Stimulated activated CD8-positive, alpha-beta memory T cell treated with anti-CD3 and anti-CD28 coated beads, Interleukin-2, amount 100 ng/mL, for 48 hours (primary cell): ENCODE data around the gene SLC66A1.

Source experiments
- DNase-seq, 2 donors: peaks; one replicate each; pipeline ENCODE4 v3.0.0-alpha.2; 2020; ENCODE audit warnings: low read depth in 2 of 2

SLC66A1 gene

DNA sequence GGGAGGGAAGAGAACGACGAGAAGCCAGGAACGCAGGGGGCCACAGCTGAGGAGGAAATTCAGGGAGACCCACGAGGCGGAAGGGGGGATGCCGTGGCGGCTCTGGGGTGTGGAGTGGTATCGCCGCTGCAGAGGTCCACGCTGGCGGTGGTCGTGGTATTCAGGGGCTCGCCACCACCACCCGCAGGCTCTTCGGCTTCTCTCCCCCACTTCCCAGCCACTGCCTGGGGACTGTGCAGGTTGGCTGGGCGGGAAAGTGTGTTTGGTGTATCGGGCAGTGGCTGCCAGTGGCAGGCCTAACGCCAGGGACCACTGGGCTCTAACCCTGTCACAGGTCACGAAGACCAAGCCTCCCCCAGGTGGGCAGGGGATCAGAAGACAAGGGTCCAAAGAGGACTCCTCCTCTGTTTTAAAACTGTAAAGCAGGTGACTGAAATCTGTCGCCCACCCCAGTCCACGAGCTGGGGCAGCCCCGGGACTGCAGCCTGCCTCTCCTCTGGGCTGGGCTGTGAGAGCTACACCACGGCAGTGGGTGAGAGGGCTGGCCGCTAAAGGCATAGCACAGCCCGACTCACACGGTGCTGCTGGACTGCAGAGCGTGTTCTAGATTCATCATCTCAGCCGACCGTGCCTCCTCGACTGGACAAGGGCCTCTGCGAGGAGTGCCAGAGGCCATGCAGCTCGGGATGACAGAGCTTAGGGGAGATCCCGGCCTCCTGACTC is 30.9 kb downstream of the SLC66A1 start:
- no peak for DNase-seq

DNA sequence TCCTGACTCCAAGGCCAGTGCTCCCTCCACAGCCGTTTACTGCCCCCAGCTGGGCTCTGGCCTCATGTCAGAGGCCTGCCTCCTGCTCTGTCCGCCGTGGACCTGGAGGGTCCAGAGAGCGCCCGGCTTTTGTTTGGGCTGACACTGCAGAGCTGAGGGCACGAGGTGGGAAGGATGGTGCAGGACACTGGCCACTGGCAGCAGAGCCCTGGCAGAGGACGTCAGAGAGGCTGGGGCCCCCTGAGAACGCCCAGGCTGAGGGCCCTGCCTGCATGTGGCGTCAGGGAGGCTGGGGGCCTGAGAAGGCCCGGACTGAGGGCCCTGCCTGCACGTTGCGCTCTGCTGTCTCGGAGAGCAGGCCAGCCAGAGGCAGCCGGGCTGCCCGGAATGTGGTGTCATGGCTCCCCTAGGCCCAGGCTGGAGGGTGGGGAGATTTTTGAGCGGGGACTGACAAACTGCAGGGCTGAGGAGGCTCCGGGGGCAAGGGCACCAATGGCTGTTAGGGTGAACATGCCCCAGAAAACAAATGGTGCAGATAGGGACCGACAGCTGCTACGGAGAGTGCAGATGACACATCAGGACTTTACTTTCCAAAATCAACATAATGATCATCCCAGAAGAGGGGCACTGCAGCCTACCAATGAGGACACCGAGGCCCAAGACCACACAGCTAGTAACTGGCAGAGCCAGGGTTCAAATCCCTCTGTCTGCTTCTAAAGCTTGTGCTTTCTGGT is 31.7 kb downstream of the SLC66A1 start:
- DNase-seq: no peak

DNA sequence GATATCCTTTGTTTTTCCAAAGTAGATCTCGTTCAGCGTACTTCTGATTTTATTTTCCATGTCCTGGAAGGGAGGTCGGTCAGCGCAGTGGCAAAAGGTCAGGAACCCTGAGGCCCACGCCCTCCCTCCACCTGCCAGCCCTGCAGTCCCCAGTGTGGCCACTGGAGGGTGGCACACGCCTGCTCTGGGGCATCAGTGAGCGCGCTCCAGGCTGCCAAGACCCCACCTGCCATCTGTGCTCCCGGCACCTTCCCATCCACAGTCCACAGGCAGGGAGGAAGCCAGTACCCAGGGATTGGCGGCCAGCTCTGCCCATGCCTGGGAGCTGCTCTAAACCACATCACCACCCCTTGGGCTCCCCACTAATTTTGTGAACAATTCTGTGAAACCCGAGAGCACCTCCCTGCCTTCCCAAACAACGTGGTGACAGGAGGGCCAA is 32.3 kb downstream of the SLC66A1 start:
- peak; percentile 29 to 34 for DNase-seq

DNA sequence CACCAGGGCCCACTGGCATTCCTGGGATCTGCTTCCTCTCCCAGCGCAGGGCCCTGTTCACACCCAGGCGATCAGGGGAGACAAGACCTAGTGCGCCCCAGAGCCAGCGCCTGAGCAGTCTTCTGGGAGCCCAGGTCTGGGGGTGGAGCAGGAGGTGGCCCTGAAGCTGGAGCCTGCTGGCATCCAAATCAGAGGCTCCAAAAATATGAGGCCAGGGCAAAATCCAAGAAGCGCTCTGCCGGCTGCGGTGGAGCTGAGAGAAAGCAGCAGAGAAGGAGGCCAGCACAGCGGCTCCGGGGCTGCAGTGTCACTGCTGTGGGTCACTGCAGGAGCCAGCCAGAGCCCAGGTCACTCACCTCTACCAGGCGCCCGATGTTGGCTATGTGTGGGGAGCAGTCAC is 32.7 kb downstream of the SLC66A1 start:
- no peak for DNase-seq

DNA sequence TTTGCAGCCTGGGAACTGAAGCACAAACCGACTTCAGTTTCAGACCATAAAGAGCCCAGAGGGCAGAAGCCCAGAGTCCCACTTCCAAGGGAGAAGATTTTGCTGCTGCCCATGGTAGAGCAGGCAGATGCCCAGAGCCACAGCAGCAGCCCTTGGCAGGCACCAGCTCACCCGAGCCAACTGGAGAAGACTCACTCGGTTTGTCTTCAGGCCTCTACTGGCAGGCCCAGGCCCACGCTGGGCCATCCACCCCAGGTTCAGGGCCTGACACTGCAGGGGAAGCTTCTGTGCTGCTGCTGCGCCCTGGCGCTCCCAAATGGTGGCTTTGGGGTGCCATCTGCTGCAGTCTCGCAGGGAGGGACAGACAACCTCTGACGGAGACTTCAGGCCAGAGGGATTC is 33.3 kb downstream of the SLC66A1 start:
- no peak for DNase-seq

DNA sequence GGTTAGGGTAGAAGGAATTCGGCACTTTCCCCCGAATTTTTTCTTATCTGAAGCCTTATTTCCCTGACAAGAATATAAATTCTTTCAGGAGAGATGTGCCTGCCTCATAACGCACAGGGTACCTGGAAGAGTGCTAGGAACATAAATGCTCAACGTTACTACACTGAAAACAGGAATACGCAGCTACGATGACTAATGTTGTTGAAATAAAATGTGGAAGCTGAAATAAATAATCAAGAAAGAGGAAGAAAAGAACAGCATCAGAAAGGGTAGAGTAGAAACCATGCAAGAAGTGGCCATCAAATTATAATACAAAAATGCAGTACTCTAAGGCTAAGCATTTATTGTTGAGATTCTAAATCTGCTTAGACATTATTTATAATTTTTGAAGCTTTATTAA is 33.9 kb downstream of the SLC66A1 start:
- DNase-seq: no peak

DNA sequence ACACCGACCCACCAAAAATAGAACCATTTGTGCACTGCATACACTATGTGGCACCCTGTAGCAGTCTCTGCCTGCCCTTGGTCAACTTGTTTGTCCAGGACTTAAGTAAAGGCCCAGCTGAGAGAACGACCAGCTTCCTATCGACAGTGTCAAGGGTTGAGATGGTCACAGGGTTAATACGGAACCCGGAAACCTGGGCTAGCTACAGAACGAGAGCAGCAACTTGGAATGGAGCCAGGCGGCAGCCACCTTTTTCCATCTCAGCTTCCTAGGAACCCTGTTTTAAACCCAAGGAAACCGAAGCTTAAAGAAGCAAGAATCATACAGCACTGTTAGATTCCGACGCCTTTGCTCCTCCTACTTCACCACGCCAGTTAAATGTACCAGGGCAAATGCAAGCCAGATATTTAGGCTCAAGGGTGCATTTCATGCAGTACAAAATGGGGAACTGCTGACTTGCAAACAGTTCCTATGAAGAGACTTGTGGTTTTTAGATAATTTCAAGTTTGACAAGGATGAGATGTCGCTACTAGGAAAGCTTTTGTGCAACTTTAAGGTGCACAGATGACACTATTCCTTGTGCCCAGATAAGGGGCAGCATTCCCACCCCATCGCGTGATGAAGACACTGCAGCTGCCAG is 35.5 kb downstream of the SLC66A1 start:
- DNase-seq: no peak

DNA sequence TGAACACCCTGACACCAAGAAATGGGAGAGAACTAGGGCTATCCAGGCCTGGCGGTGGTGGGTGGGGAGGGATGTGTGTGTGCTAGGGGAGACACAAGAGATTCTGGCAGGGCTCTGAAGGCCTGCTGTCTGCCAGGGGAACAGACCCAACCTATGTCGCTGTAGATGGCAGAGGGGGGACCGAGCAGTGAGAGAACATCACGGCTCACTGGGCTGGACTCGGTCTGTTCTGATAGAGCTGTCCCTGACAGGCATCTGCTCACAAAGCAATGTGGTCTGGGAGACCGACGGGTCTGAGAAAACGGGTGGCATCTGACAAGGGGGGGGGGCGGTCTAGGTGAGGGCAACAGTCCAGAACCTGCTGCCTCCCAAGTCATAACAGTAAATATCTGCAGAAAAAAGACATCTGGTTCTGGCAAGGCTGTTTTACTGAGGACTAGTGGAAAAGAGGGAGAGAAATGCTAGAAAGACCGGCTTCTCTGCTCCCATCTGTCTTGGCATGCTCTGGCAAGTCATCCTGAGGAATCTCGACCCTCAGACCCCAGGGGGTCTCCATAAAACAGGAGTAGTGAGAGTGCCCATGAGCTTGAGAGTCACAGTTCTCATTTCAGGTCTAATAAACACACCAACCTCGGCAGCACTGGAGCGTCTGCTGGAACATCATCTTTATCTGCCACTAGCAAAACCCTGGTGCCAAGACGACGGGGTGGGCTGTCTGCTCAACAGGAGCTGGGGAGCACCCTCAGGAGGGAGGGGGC is 36.5 kb downstream of the SLC66A1 start:
- no peak for DNase-seq

DNA sequence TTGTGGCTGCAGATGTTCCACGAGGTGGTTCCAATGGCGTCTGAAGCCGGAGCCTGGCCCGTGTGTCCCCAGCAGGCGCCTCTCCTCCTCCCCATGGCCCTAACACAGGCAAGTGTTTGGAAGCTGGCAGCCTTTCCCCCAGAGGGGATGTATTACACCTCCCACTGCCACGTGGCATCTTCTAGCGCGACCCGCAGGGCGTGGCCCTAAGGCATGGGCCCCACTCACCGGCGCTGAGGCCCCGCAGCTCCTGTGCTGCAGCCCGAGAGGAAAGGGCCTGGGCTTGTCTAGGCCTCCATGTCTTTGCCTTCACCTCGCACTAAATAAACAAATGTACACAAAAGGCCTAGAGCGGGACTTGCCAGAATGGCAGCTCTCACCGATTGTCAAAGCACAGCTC is 37.9 kb downstream of the SLC66A1 start:
- DNase-seq: no peak

DNA sequence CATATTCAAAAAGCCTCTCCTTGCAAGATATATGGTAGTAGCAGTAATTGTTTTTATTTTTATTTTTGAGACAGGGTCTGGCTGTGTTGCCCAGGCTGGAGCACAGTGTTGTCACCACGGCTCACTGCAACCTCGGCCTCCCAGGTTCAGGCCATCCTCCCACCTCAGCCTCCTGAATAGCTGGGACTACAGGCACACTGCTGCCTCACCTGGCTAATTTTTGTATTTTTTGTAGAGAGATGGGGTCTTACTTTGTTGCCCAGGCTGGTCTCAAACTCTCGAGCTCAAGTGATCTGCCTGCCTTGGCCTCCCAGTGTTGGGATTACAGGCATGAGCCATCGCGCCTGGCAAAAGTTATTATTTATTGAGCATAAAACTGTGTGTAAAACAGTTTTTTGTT is 38.4 kb downstream of the SLC66A1 start:
- no peak for DNase-seq

DNA sequence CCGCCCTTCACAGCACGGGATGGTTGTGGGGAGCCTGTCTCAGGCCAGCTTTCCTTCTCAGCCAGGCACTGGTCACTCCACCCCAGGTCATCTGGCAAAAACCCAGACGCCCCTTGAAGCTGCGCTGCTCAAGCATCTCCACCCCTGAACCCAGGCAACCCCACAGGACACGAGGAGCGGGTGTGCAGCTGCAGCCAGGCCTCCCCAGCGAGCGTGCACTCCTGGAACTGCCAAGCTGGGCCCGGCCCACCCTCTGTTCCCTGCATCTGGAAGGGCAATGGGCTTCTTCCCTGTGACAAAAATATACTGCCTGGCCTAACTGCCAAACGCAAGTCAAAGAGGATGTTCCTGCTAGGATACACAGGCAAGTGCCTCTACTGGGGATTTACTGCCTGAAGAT is 39.7 kb downstream of the SLC66A1 start:
- DNase-seq: no peak

DNA sequence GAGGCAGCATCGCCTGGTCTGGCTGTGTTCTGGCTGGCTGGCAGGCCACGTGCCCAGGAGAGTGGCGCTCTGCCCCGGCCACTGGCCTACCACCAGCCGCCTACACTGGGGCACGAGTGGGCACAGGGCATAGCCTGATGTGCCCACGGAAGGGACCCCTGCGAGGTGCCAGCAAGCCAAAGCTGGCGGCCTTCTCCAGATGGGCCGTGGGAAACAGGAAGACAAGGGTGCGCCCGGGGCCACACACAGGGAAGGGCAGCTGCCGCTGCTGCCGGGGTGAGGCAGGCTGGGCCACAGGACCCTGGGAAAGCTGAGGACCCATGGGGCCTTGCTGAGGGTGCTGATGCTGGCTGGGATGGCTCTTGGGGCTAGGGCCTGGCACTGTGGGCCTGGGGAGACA is 40.7 kb downstream of the SLC66A1 start:
- no peak for DNase-seq

DNA sequence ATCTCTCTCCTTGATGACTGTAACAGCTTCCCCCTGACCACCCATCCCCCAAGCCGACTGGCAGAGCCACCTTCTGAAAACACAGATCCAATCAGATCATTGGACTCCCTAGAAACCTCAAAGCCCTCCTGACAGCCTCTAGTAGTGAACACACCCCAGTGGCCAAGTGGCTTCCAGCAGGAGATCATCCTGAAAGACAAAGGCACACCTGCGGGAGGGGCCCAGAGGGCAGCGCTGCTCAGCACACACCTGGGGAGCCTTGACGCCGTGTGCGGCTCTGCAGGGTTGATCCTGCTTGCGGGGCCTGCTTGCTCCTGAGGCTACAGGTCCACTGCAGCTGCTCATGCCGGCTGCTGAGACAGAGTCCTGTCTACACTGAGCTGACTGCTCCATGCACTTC is 41.5 kb downstream of the SLC66A1 start:
- no peak for DNase-seq

DNA sequence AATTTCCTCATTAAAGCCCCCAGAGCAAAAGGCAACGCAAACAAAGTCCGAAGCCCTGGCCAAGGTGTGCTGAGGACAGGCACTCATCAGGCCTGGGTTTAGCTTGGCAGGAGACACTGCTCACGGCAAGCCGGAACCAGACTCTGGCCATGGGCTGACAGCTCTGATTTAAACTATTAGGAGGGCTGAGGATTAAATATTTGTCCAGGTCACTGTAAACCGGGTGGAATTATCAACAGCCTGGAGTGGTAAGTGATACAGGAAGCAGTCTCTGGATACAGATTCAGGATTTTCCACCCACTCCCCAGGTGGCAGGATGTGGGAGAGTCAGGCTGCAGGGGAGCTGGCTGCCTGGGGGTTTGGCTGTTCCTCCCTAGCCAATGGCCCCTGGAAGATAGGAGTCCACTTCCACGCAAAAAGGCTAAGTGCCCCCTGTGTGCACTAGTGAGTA is 42.4 kb downstream of the SLC66A1 start:
- DNase-seq: no peak

DNA sequence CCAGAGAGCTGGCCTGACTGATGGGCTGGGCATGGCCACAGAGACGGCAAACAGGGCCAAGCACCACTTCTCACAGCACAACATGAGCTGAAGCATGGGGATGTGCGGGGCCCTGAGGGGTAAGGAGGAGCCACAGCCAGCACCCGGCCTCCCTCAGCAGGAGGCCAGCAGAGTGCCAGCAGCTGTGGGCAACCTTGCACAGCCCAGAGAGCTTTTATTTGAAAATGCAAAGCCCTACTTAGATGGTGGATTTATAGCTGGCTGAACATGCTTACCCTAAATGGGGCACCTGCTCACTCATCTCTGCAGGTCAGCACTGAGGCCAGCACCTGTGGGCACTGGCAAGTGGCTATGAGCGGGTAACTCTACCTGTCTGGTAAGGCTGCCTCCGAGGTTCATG is 44.1 kb downstream of the SLC66A1 start:
- no peak for DNase-seq

DNA sequence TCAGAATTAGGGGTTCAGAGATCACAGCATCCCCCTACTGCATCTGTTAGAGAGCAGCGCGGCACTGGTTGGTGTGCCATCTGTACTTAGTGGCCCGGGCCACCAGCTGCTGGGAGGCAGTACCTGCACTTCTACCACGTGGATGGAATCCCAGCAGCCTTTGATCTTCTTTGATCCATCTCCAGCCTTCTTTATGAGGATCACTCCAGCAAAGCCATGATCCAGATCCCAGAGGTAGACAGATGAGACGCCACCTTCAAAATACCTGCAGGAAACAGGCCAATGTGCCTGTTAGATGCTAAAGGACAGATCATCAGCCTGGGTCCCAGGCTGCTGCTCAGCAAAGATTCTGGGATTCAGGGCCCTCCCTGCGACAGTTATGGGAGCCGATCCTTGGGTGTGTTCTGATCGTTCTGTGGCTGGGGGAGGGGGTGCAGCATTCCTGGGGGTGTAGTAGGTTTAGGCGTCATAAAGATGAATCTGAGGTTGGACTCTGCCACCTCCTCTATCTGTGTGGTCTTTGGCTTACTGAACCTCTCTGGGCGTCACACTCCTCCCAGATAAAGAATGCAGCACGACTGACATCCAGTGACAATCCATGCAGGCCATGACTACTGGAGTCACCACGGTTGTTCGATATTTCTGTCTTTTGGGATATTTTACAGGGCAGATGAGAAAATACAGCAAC is 45.3 kb downstream of the SLC66A1 start:
- no peak for DNase-seq

DNA sequence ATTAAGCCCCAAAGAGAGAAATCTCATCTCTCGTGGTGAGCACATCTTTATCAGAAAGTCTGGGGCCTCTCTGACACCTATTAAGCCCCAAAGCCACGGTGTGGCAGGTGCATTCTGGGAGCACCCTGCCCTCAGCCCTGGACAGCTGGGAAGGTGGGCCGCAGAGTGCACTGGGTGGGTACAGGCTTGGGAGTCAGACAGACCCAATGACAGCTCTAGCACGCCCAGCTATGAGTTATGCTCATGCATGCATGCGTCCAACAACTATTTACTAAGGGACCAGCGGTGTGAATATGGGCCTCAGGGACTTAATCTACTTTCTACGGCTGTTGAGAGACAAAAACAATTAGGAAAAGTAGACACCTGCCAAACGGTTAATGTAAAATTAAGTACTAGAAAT is 46.6 kb downstream of the SLC66A1 start:
- DNase-seq: no peak

DNA sequence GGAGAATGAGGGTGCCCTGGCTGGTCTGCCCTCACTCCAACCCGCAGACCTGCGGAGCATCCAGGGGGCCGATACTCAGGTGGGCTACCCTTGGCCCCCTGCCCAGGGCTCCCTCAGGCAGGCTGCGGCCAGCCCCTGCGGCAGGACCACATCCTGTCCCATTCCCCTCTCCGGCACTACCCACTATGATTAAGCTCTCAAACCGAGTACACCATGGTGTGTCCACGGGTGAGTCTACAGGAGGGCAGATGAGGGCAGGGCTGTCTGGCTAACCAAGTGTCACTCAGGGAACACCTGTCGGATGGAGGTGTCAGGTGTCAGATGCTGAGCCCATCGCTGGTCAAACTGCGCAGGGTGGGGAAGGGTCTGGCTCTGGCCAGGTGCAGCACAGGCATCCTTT is 47.2 kb downstream of the SLC66A1 start:
- no peak for DNase-seq

DNA sequence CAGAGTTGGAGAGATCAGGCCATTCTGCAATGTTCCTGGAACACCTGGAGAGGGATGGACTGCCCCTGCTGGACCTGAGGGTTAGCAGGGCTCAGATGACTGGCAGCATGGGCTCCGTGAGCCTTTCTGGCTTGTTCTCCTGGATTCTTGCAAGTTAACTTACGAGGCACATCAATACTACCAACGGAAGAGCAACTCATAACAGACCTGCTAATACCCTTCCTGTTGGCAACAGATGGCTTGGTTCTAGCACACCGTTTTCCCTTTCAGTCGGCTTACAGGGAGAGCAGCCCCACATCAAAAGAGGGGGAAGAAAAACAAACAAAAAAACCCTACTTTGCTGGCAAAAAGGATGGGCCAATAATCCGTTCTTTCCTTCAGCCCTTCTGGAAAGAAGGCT is 47.9 kb downstream of the SLC66A1 start:
- DNase-seq: no peak

DNA sequence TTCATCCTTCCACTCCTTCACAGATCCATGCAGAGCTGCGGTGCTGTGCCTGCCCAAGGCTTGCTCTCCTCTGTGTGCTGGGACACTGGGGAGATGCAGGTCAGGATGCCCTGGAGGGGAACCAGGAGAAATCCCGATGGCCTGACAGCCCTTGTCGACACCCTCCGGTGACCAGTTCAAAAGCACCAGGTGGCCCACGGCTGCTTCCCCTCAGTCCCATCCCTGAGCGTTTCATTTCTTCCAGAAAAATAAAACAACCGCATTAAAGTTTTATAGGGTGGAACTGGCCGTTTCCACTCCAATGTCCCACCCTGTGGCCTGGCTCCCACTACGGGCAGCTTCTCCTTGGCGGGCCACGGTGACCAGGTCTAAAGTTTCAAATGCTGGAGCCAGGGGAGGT is 48.3 kb downstream of the SLC66A1 start:
- no peak for DNase-seq

DNA sequence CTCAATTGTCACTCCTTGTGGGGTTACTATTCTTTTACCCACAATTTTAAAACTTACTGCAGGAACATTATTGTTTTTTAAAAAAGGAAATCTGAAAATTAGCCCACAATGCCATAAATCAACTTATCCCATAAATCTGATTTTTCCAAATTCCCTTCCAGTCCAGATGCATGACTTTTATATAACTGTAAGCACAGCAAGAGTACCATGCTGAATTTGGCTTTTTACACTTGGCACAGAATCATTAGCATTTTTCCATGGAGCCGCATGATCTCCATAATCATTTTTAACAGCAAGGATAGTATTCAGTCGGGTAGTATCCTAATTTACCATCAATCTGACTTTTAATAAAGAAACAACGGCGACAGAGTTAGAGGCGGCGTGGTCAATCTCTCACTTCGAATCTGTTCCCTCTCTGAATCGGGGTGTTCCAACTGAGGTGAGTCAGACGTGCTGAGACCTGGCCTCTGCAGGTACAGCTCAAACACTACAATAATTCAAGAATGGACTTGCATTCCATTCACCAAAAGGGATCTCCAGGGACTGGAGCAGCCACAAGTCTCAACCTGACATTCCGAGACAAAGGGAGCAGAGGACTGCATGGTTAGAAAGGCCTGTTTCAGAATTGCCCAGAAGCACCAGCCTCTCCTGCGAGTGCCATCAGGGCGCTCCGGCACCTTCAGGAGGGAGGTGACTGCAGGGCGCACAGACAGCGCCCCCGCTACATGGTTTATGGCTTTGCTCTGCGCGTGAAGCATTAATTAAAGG is 48.9 kb downstream of the SLC66A1 start:
- DNase-seq: no peak
